Stimulated activated CD4-positive, alpha-beta T cell treated with anti-CD3 and anti-CD28 coated beads, Interleukin-1b, Interleukin-23, amount 100 ng/mL, for 24 hours (primary cell): ENCODE results near the gene UMAD1.
A peak's percentile ranks its signal among the peaks of the same experiment; 100 is the strongest.

Experiments used
- DNase-seq, 4 experiments: peaks; one replicate each; pipeline ENCODE4 v3.0.0-alpha.2; 2020; ENCODE audit warnings: low read depth in 4 of 4, low spot score in 1 of 4

UMAD1 gene

GRCh38 chr7:7640221-7641128 lies at the start of gene UMAD1:
Gene UMAD1 (plus strand): TSS chr7:7640752. CDS start chr7:7673372, 32,620 bp downstream.
- DNase-seq = peak; percentile 87 to 96 (median 94)

GRCh38 chr7:7595451-7595850 lies 45.1 kb upstream of the UMAD1 start:
- DNase-seq = no peak

GRCh38 chr7:7596176-7596575 lies 44.4 kb upstream of the UMAD1 start:
- DNase-seq = no peak

- no peak for DNase-seq
Measured at GRCh38 chr7:7607010-7607409, 33.5 kb upstream of the UMAD1 start.

GRCh38 chr7:7609330-7609729 lies 31.2 kb upstream of the UMAD1 start:
- no peak for DNase-seq

- no peak for DNase-seq
Measured at GRCh38 chr7:7612519-7612918, 28.0 kb upstream of the UMAD1 start.

GRCh38 chr7:7613210-7613609 lies 27.3 kb upstream of the UMAD1 start:
- DNase-seq = no peak

GRCh38 chr7:7614018-7614741 lies 26.4 kb upstream of the UMAD1 start:
- DNase-seq = no peak

GRCh38 chr7:7617550-7617949 lies 23.0 kb upstream of the UMAD1 start:
- no peak for DNase-seq

- DNase-seq = no peak
Measured at GRCh38 chr7:7618410-7618809, 22.1 kb upstream of the UMAD1 start.

- no peak for DNase-seq
Measured at GRCh38 chr7:7620236-7620635, 20.3 kb upstream of the UMAD1 start.

- DNase-seq = no peak
Measured at GRCh38 chr7:7620644-7621210, 19.8 kb upstream of the UMAD1 start.

GRCh38 chr7:7628476-7628875 lies 12.1 kb upstream of the UMAD1 start:
- no peak for DNase-seq

GRCh38 chr7:7630626-7631329 lies 9.8 kb upstream of the UMAD1 start:
- DNase-seq = no peak

- DNase-seq = no peak
Measured at GRCh38 chr7:7639421-7639820, 1.1 kb upstream of the UMAD1 start.

GRCh38 chr7:7639847-7640220 lies 718 bp upstream of the UMAD1 start:
- DNase-seq = peak; percentile 11 to 37 (median 34)

GRCh38 chr7:7641129-7641663 lies 644 bp downstream of the UMAD1 start:
- no peak for DNase-seq

GRCh38 chr7:7642081-7642480 lies 1.5 kb downstream of the UMAD1 start:
- DNase-seq = no peak

GRCh38 chr7:7647495-7648036 lies 7.0 kb downstream of the UMAD1 start:
- no peak for DNase-seq

- DNase-seq = no peak
Measured at GRCh38 chr7:7650682-7651206, 10.2 kb downstream of the UMAD1 start.

- DNase-seq = no peak
Measured at GRCh38 chr7:7651479-7651878, 10.9 kb downstream of the UMAD1 start.
